ENCODE measurements around the gene HS3ST2. TPM values are rescaled to one million over a fixed set of nuclear protein-coding genes. Genes with fewer than 3 reads are reported as not detected.
A peak's percentile ranks its signal among the peaks of the same experiment; 100 is the strongest.

The HS3ST2 gene
- total RNA-seq, 1 donor from 2014 or later, result 0.26 TPM

DNA sequence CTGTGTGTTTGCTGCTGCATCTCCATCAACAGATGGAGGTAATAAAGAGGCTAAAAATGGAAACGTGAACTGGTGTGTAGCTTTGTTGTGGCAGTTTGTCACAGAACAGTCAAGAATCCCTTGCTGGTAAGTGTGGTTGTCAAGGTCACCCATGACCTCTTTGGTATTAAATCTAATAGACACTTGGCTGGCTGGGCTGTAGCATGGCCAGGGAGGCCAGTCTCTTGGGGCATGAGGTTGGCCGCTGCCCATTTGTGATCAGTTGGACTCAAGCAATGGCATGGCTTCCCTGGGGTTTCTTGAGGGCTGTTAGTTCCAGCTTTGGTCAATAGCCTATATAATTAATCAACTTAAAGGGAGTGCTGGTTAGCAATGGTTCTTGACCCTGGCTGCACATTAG lies 14.8 kb upstream of the HS3ST2 start:
- DNase-seq (ENCODE audit: low read depth) (no peak), FAIRE-seq (no peak)
- H3K4me3 ChIP-seq (ENCODE audit: low read depth, low read length), result no peak overlapping the region
- H3K27me3 ChIP-seq (ENCODE audit: control insufficient read depth, insufficient read depth, low read length), result no peaks in the 10 kb centered on the region
- no peak for TF ChIP-seq CTCF (IDR thresholded peaks at IDR 0.05; ENCODE audit: insufficient read depth, low read length, severe bottlenecking)
- H3K36me3 ChIP-seq (ENCODE audit: control insufficient read depth, insufficient read depth, low read length), result no peaks in the 10 kb centered on the region

- no peak for TF ChIP-seq CTCF (IDR thresholded peaks at IDR 0.05; ENCODE audit: insufficient read depth, low read length, severe bottlenecking)
- no peaks in the 10 kb centered on the region for H3K27me3 ChIP-seq (ENCODE audit: control insufficient read depth, insufficient read depth, low read length)
- H3K36me3 ChIP-seq (ENCODE audit: control insufficient read depth, insufficient read depth, low read length), result no peaks in the 10 kb centered on the region
- DNase-seq (ENCODE audit: low read depth) (peak; percentile 18), FAIRE-seq (no peak)
- H3K4me3 ChIP-seq (ENCODE audit: low read depth, low read length), result no peak overlapping the region
These were observed 9.1 kb upstream of the HS3ST2 start for GRCh38 chr16:22804893-22805292.

DNA sequence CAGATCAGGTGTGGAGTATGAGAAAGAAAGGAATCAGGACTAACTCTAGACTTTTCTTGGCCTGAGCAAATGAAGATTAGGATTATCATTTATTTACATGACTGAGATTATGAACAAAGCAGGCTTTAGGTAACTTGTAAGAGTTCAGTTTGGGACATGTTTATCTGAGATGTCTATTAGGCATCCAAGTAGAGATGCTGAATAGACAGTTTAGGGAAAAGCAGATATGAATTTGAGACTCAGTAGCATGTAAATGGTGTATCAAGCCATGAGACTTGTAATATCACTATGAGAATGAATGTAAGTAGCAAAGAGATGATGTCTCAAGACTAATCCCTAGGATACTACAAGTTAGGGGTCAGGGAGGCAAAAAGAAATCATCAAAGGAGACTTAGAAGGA lies 8.6 kb upstream of the HS3ST2 start:
- FAIRE-seq, result no peak

GRCh38 chr16:22806811-22807210 lies 7.2 kb upstream of the HS3ST2 start:
- FAIRE-seq, result no peak
- H3K4me3 ChIP-seq (ENCODE audit: low read depth, low read length), result no peak overlapping the region
- no peaks in the 10 kb centered on the region for H3K27me3 ChIP-seq (ENCODE audit: control insufficient read depth, insufficient read depth, low read length)
- no peak for DNase-seq (ENCODE audit: low read depth)
- no peaks in the 10 kb centered on the region for H3K36me3 ChIP-seq (ENCODE audit: control insufficient read depth, insufficient read depth, low read length)
- TF ChIP-seq CTCF (IDR thresholded peaks at IDR 0.05; ENCODE audit: insufficient read depth, low read length, severe bottlenecking), result no peak

More for the DNA sequence above, 8.6 kb upstream of the HS3ST2 start:
- Histone ChIP-seq H3K36me3 (ENCODE audit: control insufficient read depth, insufficient read depth, low read length) (no peaks in the 10 kb centered on the region), H3K27me3 (ENCODE audit: control insufficient read depth, insufficient read depth, low read length) (no peaks in the 10 kb centered on the region), H3K4me3 (ENCODE audit: low read depth, low read length) (no peak overlapping the region)
- DNase-seq (ENCODE audit: low read depth), result no peak
- no peak for TF ChIP-seq CTCF (IDR thresholded peaks at IDR 0.05; ENCODE audit: insufficient read depth, low read length, severe bottlenecking)

DNA sequence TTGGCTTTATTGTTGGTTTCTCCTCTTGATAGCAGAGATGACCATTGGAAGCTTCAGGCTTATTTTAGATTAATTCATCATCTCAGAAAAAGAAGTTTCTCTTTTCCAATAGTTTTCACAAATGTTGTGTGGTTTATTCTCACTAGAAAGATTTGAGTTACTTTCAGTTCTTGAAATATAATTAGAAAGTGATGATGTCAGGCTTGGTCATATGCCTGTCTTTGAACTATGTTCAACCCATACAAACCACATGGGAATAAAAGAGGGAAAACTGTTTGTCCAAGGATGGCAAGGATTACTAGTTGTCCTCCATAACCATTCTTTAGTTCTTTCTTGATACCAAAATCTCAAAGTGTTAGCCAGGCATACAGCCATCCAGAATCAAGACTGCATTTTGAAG lies 3.7 kb upstream of the HS3ST2 start:
- FAIRE-seq (no peak), DNase-seq (ENCODE audit: low read depth) (no peak)
- H3K4me3 ChIP-seq (ENCODE audit: low read depth, low read length), result no peak overlapping the region
- no peak for TF ChIP-seq CTCF (IDR thresholded peaks at IDR 0.05; ENCODE audit: insufficient read depth, low read length, severe bottlenecking)
- no peaks in the 10 kb centered on the region for H3K36me3 ChIP-seq (ENCODE audit: control insufficient read depth, insufficient read depth, low read length)
- no peaks in the 10 kb centered on the region for H3K27me3 ChIP-seq (ENCODE audit: control insufficient read depth, insufficient read depth, low read length)

GRCh38 chr16:22813223-22813947 lies 577 bp upstream of the HS3ST2 start:
- TF ChIP-seq CTCF (IDR thresholded peaks at IDR 0.05; ENCODE audit: insufficient read depth, low read length, severe bottlenecking), result peak; percentile 95
- no peak for FAIRE-seq
- no peaks in the 10 kb centered on the region for H3K27me3 ChIP-seq (ENCODE audit: control insufficient read depth, insufficient read depth, low read length)
- DNase-seq (ENCODE audit: low read depth), result peak; percentile 76
- H3K4me3 ChIP-seq (ENCODE audit: low read depth, low read length), result peak overlapping the region; percentile 49
- no peaks in the 10 kb centered on the region for H3K36me3 ChIP-seq (ENCODE audit: control insufficient read depth, insufficient read depth, low read length)
